Measurements from ENCODE around the gene LAMC3. TPM values are rescaled to one million over a fixed set of nuclear protein-coding genes. Genes with fewer than 3 reads are reported as not detected.

LAMC3 gene
- total RNA-seq, 1 donor from 2014 or later: 17.8 TPM

DNA sequence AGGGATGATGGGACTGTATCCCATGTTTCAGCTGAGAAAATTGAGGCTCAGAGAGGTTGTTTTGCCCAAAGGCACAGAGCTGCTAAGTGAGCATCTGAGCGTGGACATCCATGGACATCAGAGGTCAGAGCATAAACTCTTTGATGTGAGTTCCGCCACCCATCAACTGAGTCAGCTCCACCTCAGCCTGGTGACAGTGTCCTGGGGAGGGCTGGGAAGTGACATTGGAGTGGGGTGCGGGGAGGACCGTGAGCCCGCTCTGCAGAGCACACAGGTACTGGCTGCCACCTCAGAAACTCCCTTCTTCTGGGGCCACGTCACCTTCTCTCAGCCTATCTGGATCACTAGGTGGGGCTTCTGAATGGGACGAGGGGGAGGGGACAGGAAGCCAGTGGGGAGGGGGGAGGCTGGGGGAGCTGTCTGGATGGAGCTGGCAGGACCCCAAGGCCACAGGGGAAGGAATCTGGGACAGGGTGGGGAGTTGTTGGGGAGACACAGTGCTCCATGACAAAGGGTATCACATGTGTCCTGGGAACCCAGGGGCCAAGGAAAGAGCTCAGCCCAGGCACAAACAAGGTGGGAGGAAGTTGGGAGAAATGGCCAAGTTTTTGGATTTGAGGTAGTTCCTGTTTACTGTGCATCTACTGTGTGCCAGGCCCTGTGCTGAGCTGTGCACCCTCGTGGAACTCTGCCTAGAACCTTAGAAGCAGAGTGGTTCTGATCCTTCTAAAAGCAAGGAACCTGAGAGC is 2.5 kb downstream of the LAMC3 start:
- DNase-seq (ENCODE audit: low spot score): no peak

DNA sequence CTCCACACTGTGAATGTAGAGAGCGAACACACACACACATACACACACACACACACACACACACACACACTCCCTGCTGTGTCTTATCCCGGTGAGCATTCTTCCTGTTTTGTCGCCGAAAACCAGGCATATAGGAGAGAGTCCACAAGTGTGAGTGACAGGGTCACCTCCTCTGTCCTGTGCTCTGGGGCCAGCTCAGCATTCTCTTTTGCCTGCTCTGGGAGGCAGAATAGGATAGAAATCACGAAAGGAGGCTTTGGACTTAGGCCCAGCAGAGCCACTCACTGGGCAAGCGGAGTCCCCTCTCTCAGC is 3.0 kb downstream of the LAMC3 start:
- DNase-seq (ENCODE audit: low spot score): peak; percentile 30

DNA sequence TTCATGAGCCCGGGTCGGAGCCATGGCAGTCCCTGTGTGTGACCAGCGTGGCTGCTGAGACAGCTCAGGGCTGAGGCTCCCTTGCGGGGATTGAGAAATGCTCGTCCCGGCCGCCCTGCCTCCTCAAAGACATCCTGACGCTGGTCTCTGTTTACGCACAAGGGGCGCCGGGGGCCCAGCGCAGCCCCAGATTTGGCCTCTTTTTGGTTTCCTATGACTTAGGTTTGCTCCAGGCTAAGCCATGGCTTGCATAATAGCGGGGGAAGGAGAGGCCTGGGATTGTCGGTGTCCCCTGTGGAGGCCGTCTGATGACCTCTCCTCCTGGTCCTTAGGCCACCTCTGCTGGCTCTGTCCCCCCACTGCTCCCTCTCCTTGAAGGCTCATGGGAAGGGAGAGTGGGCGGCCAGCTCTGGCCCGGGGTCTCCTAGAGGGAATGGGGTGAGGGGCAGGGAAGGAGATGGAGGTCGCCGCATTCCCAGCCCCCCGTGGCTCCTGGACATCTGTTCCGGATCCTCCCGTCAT is 3.5 kb downstream of the LAMC3 start:
- peak; percentile 70 for DNase-seq (ENCODE audit: low spot score)

DNA sequence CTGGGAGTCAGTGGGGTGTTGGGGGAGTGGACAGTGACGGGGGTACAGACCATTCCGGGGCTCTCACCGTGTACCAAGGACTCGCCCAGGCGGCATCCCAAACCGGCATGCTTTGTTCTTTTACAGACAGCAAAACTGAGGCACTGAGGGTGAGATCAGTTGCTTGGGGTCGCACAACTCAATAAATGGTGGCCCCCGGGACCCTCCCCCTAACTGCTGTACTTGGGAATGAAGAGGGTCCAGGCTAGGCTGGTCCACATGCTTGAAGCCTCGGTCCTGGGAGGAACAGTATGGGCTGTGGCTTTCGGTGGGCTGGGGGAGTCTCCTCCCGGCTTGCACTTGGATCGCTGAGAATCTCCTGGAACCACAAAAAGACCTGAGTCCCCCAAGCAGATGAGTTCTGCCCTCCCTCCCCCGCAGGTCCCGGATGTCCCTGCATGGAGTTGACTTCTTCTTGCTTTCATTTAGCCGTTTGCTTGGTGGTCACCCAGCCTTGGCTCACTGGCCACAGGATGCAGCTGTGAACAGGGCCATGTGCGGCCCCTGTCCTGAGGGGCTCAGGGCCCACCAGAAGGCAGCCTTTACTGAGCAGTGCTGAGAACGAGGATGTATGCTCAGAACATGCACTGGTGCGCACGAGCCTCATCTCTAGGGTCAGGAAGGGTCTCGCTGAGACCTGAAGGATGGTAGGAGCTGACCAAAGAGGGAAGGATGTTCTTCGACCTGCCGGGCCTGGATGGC is 4.2 kb downstream of the LAMC3 start:
- DNase-seq (ENCODE audit: low spot score): no peak

DNA sequence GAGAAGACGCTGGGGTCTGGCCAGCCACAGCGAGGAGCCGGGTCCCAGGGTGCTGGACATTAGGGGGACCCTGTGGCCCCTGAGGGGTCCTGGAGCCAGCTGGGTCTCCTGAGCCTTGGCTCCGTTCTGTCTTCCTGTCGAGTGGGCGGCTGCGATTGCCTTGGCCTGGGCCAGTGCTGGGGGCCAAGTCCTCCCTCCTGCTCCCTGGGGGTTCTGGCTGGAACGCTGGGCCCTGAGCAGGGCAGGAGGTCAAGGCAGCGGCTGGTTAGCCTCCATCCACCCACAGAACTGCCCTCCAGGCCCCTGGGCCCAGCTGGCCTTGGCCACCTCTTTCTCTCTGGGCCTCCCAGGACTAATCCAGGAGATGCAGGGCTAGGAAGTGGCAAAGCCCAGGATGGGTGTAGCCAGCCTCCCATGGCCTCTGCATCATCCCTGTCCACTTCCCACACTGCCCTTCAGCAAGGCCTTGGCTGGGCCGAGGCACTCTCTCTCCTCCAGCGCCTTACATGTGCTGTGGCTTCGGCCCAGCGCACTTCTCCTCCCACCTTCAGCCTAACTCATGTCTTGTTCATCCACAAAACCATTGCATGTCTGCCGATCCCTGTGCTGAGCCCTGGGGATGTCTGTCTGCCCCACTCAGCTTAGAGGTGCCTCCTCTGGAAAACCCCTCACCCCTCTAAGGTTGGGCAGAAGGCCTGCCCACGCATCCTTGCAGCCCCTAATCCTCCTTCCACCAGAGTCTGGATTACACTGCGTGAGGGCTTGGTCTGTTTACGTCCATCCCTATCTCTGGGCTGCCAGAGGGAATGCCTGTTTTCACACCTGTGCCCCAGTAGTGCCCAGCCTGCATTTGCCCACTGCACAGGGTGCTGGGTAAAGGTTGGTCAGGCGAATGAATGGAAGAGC is 5.0 kb downstream of the LAMC3 start:
- DNase-seq (ENCODE audit: low spot score): no peak

DNA sequence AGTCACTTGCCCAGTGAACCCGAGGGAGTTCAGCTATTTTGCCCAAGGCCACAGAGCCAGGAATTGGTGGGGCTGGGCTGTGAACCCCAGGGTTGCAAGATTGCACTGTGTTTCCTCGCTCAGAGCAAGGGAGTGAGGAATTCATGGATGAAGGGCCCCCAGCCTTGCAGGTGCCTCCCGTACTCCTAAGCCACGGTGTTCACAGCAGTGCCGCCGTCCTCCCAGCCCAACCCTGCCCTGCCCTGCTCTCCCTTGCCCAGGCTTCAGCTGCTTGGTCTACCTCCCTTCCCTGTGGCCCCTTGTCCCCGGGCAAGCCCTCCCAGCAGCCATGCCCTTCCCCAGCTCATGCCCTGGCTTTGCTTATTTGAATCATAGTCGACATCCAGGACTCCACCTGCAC is 6.1 kb downstream of the LAMC3 start:
- no peak for DNase-seq (ENCODE audit: low spot score)

DNA sequence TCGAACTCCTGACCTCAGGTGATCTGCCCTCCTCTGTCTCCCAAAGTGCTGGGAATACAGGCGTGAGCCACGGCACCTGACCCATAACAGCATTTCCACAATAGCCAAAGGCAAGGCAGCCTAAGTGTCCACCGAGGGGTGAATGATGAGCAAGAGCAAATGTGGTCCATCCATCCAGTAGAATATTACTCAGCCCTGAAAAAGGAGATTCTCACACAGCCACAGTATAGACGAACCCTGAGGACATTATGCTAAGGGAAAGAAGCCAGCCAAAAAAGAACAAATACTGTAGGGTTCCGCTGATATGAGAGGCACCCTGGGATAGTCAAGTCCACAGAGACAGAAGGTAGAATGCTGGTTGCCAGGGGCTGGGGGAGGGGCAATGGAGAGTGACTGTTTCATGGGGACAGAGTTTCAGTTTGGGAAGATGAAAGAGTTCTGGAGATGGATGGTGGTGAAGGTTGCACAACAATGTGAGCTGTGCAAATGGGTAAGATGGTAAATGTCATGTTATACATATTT is 7.0 kb downstream of the LAMC3 start:
- DNase-seq (ENCODE audit: low spot score): no peak

DNA sequence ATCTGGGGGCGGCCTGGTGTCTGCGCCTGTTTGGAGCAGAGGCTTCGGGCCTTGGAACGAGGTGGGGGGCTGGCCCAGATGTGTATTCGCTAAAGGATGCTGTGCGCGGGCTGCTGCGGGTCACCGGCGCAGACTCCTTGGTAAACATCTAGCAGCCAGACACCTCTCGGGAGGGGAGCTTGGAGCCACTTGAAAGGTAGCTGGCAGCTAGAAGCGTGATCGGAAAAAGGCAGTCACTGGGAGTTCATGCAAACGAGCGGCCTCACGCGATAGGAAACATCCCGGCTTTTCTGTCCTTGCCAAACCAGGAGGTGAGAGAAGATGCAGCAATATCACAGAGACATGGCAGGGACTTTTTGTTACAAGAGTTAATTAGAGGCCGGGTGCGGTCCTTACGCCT is 8.1 kb downstream of the LAMC3 start:
- no peak for DNase-seq (ENCODE audit: low spot score)

DNA sequence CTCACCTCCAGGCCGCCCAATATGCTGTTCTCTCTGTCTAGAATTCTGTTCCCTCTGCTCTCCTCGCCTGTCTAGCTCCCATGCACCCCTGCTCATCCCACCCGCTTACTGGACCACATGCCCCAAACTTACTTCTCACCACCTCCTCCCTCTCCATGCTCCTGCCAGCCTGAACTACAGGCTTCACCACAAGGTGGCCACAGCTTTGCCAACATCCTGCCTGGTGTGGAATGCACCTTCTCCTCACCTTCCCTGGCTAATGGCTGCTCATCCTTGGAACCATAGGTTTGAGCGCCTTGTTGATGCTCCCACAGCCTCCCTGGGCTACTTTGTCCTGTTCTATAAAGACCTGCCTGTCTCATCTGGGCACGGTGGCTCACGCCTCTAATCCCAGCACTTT is 9.6 kb downstream of the LAMC3 start:
- no peak for DNase-seq (ENCODE audit: low spot score)

DNA sequence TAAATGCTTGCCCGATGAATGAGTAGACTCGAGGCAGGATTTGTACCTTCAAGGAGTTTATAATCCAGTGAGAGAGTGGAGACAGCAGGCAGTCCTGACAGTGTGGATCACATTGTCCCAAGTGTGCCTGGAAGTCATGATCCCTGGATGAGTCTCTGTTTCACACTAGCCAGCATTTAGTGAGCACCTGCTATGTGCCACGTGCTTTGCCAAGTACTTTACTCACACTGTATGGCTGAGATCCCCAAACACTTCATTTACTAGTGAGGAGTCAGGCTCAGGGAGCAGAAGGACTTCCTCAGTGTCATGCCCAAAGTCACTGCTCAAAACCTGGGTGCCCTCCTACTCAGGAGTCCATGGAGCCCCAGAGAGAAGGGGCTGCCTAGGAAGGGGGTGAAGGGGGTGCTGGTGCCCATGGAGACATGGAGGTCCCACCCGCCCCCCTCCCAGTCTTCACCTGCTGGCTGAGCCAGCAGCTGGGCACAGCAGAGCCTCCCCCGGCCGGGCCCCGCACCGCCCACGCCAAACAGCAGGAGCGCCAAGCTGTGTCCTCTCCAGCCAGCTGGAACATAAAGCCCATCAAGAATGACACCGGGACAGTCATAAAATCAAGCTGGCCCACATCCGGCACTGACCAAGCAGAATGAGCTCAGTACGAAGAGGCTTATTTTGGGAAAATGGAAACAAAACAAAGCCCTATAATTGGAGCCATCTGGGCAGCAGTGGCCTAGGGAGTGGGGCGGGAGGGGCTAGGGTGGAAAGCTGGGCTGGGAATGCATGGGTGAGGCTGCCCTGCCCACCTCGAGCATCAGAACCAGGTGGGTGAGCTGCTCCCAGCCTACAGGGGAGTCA is 10.6 kb downstream of the LAMC3 start:
- DNase-seq (ENCODE audit: low spot score): no peak

DNA sequence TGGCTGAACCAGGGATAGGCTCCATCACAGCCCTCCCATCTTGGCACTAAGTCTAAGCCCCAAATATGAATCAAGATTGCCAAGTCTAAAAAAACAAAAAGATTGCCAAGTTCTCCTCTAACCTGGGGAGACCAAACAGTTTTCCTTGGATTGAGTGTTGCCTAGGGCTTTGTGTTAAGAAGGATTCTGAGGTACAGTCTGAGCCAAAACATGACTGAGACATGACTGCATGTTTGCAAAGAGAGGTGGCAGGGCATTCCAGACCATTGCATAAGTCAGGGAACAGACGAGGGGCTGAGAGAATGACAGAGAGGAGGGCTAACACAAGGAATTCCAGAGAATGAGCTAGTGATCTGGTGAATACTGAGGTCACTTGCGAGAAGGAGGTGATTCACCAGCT is 11.4 kb downstream of the LAMC3 start:
- DNase-seq (ENCODE audit: low spot score): no peak

DNA sequence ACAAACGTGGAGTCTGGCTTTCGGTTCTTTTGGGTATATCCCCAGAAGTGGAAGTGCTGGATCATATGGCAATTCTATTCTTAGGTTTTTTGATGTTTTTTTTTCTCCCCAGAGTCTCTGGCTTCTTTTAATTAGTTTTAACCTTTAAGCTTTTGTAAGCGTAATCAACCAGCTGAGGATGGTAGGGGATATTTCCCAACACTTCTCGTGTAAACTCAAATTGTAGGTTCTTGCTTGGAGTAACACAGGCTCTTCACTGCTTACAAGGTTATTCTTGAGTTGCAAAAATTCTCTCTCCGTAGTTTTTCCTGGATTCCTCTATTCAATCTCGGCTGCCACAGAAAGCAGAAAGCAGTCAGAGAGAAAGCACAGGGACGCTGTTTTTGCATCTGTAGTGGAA is 11.9 kb downstream of the LAMC3 start:
- no peak for DNase-seq (ENCODE audit: low spot score)

DNA sequence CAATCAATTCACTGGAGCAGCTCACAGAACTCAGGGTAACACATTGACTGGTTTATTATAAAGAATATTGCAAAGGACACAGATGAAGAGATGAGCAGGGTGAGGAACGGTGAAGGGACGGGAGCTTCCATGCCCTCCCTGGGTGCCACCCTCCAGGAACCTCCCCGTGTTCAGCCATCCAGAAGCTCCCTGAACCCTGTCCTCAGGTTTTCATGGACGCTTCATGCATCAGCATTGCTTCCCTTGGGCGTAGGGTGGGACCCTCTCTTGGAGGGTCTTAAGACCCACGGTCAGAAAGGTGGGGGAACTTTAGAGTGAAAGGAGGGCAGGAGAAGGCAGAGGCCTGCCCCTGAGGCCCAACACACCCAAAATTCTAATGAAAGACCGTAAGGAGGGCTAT is 12.8 kb downstream of the LAMC3 start:
- DNase-seq (ENCODE audit: low spot score): no peak

DNA sequence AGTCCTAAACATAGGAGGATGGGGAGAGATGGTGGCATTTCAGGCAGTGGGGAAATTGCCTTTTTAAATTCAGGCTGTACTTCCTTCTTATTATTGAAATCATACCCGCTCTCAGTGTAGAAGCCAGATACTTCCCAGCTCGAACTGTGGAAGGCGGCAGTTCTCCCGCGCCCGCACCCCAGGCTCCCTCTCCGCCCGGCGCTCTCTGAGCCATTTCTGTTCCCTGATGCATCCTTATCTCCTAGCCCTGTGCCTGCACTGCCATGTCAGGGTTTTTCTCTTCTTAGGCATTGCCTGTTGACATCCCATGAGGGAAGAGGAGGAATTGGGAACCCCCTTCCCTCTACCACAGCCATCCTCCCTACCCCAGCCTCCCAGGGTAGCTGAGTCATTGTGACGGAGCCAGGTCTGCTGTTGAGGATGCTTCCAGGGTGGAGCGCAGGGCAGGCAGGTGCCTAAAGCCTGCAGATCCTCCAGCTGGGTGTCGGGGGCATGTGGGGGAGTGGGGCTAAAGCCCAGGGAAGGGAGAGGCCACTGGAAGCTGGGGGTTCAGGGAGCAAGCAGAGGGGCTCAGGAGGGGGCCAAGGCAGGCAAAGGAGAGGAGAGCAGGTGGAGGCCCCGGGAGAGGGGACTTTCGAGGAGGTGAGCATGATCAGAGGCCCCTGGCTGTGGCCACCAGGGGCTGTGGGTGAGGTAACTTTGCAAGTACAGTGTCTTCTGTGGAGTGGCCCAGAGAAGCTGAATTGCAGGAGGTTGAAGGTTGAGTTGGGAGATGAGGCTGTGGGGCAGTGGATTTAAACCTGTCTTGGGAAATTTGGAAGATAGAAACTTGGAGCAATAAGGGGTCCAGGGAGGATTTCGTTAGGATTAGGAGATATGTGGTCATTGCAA is 16.2 kb downstream of the LAMC3 start:
- no peak for DNase-seq (ENCODE audit: low spot score)

DNA sequence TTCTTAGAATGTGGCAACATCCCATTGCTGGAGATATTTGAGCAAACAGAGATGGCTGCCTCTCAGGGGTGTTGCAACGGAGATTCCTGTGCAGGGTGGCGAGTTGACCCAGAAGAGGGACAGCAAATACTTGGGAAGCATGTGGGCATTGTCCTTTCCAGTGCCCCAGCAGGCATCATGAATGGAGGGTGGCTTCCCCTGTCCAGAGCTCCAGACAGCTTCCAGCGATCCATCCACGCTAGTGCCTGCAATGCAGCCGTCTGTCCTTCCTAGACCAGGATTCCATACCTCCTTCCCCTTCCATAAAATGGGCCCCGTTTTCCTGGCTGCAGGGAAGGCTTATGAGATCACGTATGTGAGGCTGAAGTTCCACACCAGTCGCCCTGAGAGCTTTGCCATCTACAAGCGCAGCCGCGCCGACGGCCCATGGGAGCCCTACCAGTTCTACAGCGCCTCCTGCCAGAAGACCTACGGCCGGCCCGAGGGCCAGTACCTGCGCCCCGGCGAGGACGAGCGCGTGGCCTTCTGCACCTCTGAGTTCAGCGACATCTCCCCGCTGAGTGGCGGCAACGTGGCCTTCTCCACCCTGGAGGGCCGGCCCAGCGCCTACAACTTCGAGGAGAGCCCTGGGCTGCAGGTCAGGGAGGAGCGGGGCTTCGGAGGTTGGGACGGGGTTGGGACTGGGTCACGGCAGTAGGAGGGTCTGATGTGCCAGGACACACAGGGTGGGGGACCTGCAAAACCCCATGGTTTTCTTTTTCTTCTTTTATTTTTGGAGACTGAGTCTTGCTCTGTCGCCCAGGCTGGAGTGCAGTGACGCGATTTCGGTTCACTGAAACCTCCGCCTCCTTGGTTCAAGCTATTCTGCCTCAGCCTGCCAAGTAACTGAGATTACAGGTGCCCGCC is 17.2 kb downstream of the LAMC3 start:
- no peak for DNase-seq (ENCODE audit: low spot score)

DNA sequence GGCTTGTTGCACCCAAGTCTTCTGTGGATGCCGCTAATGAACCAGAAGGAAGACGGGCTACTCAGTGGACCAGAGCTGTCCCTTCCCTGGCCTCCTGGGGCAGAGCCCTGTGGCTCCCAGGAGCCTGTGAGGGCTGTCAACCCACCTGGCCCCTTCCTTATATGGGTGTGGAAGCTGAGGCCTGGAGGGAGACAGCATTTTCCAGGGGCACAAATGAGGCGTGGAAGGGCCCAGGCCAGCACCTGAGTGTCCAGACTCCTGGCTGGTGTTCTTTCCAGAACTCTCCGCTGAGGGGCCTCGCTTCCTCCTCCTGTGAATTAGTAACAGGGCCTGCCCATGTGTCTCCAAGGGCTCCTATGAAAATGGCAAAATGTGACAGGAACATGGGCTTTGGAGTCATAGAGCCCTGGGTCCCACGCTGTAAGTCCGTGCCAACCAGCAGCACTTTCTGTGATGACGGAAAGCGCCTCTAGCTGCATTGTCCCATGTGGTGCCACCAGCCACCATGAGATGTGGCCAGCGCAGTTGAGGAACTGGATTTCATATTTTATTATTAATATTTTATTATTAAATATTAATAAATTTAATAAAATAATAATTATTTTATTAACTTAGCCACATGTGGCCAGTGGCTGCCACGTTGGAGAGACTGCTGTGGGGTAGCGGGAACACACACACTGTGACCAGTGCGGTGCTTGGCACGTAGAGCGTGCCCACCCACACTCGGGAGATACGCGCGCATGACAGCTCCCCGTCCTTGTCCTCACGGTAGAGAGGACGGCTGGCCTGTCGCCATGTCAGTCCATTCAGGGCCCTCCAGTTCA is 18.3 kb downstream of the LAMC3 start:
- no peak for DNase-seq (ENCODE audit: low spot score)

DNA sequence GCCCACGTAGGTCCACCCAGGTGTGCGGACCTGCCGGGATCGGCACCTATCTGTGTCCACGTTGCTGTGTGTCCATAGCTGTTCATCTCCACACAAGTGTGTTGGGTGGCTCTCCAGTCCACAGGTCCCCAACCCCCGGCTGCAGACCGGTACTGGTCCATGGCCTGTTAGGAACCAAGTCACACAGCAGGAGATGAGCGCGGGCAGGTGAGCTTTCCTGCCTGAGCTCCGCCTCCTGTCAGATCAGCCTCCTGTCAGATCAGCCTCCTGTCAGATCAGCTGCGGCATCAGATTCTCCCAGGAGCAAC is 18.9 kb downstream of the LAMC3 start:
- no peak for DNase-seq (ENCODE audit: low spot score)

DNA sequence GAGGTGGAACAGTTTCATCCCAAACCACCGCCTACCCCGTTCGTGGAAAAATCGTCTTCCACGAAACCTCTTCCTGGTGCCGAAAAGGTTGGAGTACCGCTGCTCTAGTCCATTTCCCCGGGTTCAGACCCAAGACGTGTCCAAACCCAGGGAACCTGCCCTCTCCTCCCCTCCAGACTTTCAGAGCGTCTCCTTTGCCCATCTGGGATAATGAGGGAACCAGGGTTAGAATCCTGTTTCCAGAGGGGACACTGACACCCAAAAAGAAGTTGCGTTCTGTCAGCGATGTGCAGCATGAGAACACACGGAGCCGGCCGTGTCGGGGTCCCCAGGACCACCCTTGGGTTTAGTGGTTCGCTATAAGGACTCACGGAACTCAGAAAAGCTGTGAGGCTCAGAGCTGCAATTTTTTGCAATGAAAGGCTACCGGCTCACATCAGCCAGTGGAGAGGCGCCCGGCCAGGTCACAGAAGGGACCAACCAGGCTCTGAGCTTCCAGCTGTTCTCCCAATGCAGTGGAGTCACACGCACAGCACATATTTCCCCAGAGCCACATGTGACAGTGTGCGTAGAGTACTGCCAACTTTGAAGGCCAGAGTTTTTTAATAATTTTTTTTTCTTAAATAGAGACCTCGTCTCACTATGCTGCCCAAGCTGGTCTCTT is 19.4 kb downstream of the LAMC3 start:
- DNase-seq (ENCODE audit: low spot score): no peak
